HCT116 (cell line): ENCODE data around the gene SMYD4. TPM values are rescaled to one million over a fixed set of nuclear protein-coding genes. Genes with fewer than 3 reads are reported as not detected.

Experiments
- ATAC-seq: fragments of 200-7000 bp; cut with Tn5 transposase; 2 replicates; pipeline ENCODE4 v1.9.1; 2020; ENCODE audit warnings: mild to moderate bottlenecking, moderate library complexity
- BruUV-seq: library from RNA; stranded (reverse); fragments of 400-500 nt; replicated peaks from 2 replicates; lab custom pipeline; 2021; lab: Mats Ljungman, UMichigan
- CTCF ChIA-PET: fragments of 300-600 bp; sonication (Branson Sonifier 250); formaldehyde crosslinking; loops from one replicate; lab custom pipeline; 2021; ENCODE audit warnings: antibody characterized with exemption; lab: Charles Lee
- POLR2A ChIA-PET: fragments of 300-600, 350-600 bp; sonication (Branson Sonifier 250); formaldehyde crosslinking; loops from one replicate; lab custom pipeline; 2021; ENCODE audit warnings: antibody characterized with exemption; lab: Charles Lee
- RAD21 ChIA-PET, 2 experiments: fragments of 300-600 bp; sonication (Branson Sonifier 250); formaldehyde crosslinking; loops; one replicate each; lab custom pipeline; 2023; ENCODE audit warnings: low total read pairs in 2 of 2; ENCODE audit not compliant: uncharacterized antibody in 2 of 2, unreplicated experiment in 2 of 2, low non-redundant PET in 1 of 2; lab: Charles Lee
- DNase-seq: peaks from one replicate; pipeline ENCODE4 v3.0.0-alpha.2; 2010; ENCODE audit warnings: low read depth, low spot score
- H2AFZ ChIP-seq: fragments of 200-600 bp; shearing (Covaris generic), sonication (generic); 2 replicates; pipeline ENCODE4 v1.6.1; 2017; ENCODE audit warnings: low read depth, mixed run types, mixed read lengths, antibody characterized with exemption, low read length; ENCODE audit not compliant: poor library complexity, severe bottlenecking
- H3K27ac ChIP-seq: 2 replicates; pipeline ENCODE4 v1.5.1; 2012; ENCODE audit warnings: low read depth, low read length
- H3K27me3 ChIP-seq: fragments of 200-600 bp; sonication (generic); 2 replicates; pipeline ENCODE4 v1.6.1; 2016; ENCODE audit warnings: mixed run types, low read length, mixed read lengths; ENCODE audit not compliant: insufficient read depth
- H3K36me3 ChIP-seq, 2 experiments: fragments of 200-500 bp in 1 of 2; fragments of 200-600 bp in 1 of 2; sonication (Bioruptor generic) in 1 of 2; sonication (generic) in 1 of 2; 2 replicates each; pipeline versions ENCODE4 v1.5.1 to v1.6.1; 2014 to 2016; ENCODE audit warnings: low read length in 2 of 2, inconsistent platforms in 1 of 2, mixed read lengths in 1 of 2, mixed run types in 1 of 2; ENCODE audit not compliant: insufficient read depth in 2 of 2, control insufficient read depth in 1 of 2
- H3K4me1 ChIP-seq, 2 experiments: fragments of 200-600 bp in 1 of 2; sonication (generic) in 1 of 2; 2 replicates each; pipeline versions ENCODE4 v1.5.1 to v1.6.1; 2012 to 2017; ENCODE audit warnings: low read length in 2 of 2, inconsistent platforms in 1 of 2, mild to moderate bottlenecking in 1 of 2, mixed read lengths in 1 of 2, mixed run types in 1 of 2, moderate library complexity in 1 of 2; ENCODE audit not compliant: insufficient read depth in 2 of 2, control insufficient read depth in 1 of 2
- H3K4me2 ChIP-seq: fragments of 200-600 bp; sonication (generic); 2 replicates; pipeline ENCODE4 v1.6.1; 2017; ENCODE audit warnings: mixed run types, low read length, mixed read lengths
- H3K4me3 ChIP-seq, 2 experiments: fragments of 200-600 bp in 1 of 2; sonication (generic) in 1 of 2; replicated peaks in 1 of 2; 2 replicates each; pipeline ENCODE4 v1.5.1; 2011 to 2016; ENCODE audit warnings: low read length in 2 of 2, control low read depth in 1 of 2, low read depth in 1 of 2, mild to moderate bottlenecking in 1 of 2, mixed read lengths in 1 of 2, mixed run types in 1 of 2
- H3K79me2 ChIP-seq: fragments of 200-600 bp; sonication (generic); 2 replicates; pipeline ENCODE4 v1.6.1; 2017; ENCODE audit warnings: mild to moderate bottlenecking, mixed run types, low read length, moderate library complexity, mixed read lengths; ENCODE audit not compliant: insufficient read depth
- H3K9ac ChIP-seq: fragments of 200-600 bp; sonication (generic); 2 replicates; pipeline ENCODE4 v1.6.1; 2016; ENCODE audit warnings: low read length, mixed read lengths
- H3K9me2 ChIP-seq: fragments of 200-600 bp; sonication (generic), shearing (Covaris generic); 2 replicates; pipeline ENCODE4 v1.6.1; 2017; ENCODE audit warnings: mixed run types, mild to moderate bottlenecking, moderate library complexity; ENCODE audit not compliant: insufficient read depth
- H3K9me3 ChIP-seq, 2 experiments: fragments of 200-500 bp in 1 of 2; fragments of 200-600 bp in 1 of 2; sonication (Bioruptor generic) in 1 of 2; sonication (generic) in 1 of 2; 2 replicates each; pipeline ENCODE4 v1.6.1; 2014 to 2017; ENCODE audit warnings: low read length in 2 of 2, mixed read lengths in 2 of 2, inconsistent platforms in 1 of 2, low read depth in 1 of 2, mild to moderate bottlenecking in 1 of 2, mixed run types in 1 of 2, moderate library complexity in 1 of 2; ENCODE audit not compliant: control insufficient read depth in 1 of 2, insufficient read depth in 1 of 2
- H4K20me1 ChIP-seq: fragments of 200-600 bp; sonication (generic), shearing (Covaris generic); 2 replicates; pipeline ENCODE4 v1.6.1; 2017; ENCODE audit warnings: mixed run types, mild to moderate bottlenecking, moderate library complexity; ENCODE audit not compliant: insufficient read depth
- CBX3 ChIP-seq: IDR thresholded peaks from 2 replicates; pipeline ENCODE4 v1.6.1; 2012; ENCODE audit warnings: low read depth
- MAX ChIP-seq: IDR thresholded peaks from 2 replicates; pipeline ENCODE4 v1.6.1; 2012
- POLR2AphosphoS5 ChIP-seq: IDR thresholded peaks from 2 replicates; pipeline ENCODE4 v1.6.1; 2011; ENCODE audit warnings: mild to moderate bottlenecking, low read depth, low read length, moderate library complexity
- REST ChIP-seq: IDR thresholded peaks from 2 replicates; pipeline ENCODE4 v1.6.1; 2012; ENCODE audit warnings: low read depth
- SRF ChIP-seq: IDR thresholded peaks from 2 replicates; pipeline ENCODE4 v1.6.1; 2012; ENCODE audit warnings: low read depth
- intact Hi-C: fragments of 100-400 bp; cut with micrococcal nuclease; formaldehyde crosslinking; loops from 2 replicates; pipeline ENCODE4 v1.10.0; 2022
- total RNA-seq: library from RNA; stranded (reverse); gene quantifications from one replicate; pipeline ENCODE4 v1.2.1, GENCODE V29; 2021; ENCODE audit not compliant: unreplicated experiment

The SMYD4 gene
- total RNA-seq, 1 experiment from 2014 or later: 16.9 TPM

GRCh38 chr17:1752425-1753262 is 77.1 kb downstream of the SMYD4 start:
- Histone ChIP-seq H3K27me3 (no peaks in the 10 kb centered on the region), H3K79me2 (no peaks in the 10 kb centered on the region), H3K36me3 (no peaks in the 10 kb centered on the region), H3K4me2 (peak overlapping the region; percentile 69), H4K20me1 (no peaks in the 10 kb centered on the region), H3K9ac (peak overlapping the region; percentile 30), H3K9me3 (no peaks in the 10 kb centered on the region), H3K4me3 (peak overlapping the region; percentile 34 to 35), H3K9me2 (no peaks in the 10 kb centered on the region), H2AFZ (peak overlapping the region; percentile 20), H3K4me1 (peaks cover 0 to 16% of the 10 kb centered on the region in 2 experiments; a peak in 3 of 4 replicates), H3K27ac (peak overlapping the region; percentile 3; the same call in 1 of the 2 replicates)
- RAD21 ChIA-PET: no interaction called here
- peak; percentile 45 for DNase-seq
- intact Hi-C loops: no loop called here
- CTCF ChIA-PET: interaction anchor here (0.9 kb wide), 1 partner anchor 113 kb away, joined by 3 read pairs; no protein-coding TSS in a partner anchor
- no peak for TF ChIP-seq REST
- TF ChIP-seq MAX: peak; percentile 95
- peak; percentile 57 for TF ChIP-seq POLR2AphosphoS5
- TF ChIP-seq CBX3: peak; percentile 55; the same call in 1 of the 2 replicates
- no peak for TF ChIP-seq SRF
- ATAC-seq: peak; percentile 83
- POLR2A ChIA-PET: interaction anchor here (0.6 to 1.3 kb wide), 4 partner anchors 8 to 366 kb away, joined by 3 to 12 read pairs (median 3); no protein-coding TSS in a partner anchor
- BruUV-seq: TSS peak; percentile 62
